Right atrium auricular region (tissue), 2 donors: ENCODE results near the gene MAD1L1. TPM values are rescaled to one million over a fixed set of nuclear protein-coding genes. Genes with fewer than 3 reads are reported as not detected.

Experiments
- DNase-seq: peaks from one replicate; pipeline ENCODE4 v3.0.0-alpha.2; 2019; ENCODE audit warnings: low spot score
- H3K27ac ChIP-seq, 2 donors: fragments of 200-600 bp; sonication (generic); 1 replicate in 1 of 2; 2 replicates in 1 of 2; pipeline ENCODE4 v1.5.1; 2016 to 2019
- H3K27me3 ChIP-seq, 2 donors: fragments of 200-600 bp; sonication (generic); one replicate each; pipeline versions ENCODE4 v1.5.1 to v1.6.0; 2017 to 2019
- H3K36me3 ChIP-seq: fragments of 200-600 bp; sonication (generic); one replicate; pipeline ENCODE4 v1.5.1; 2016
- H3K4me1 ChIP-seq, 2 donors: fragments of 200-600 bp; sonication (generic); one replicate each; pipeline versions ENCODE4 v1.5.1 to v1.6.0; 2017 to 2019
- H3K4me3 ChIP-seq, 2 donors: fragments of 200-600 bp; sonication (generic); 1 replicate in 1 of 2; 2 replicates in 1 of 2; pipeline ENCODE4 v1.5.1; 2017 to 2019; ENCODE audit warnings: mild to moderate bottlenecking in 1 of 2, moderate library complexity in 1 of 2
- H3K9me3 ChIP-seq, 2 donors: fragments of 200-600 bp; sonication (generic); one replicate each; pipeline ENCODE4 v1.5.1; 2019
- total RNA-seq, 2 donors: library from RNA; depleted of rRNA; stranded (reverse); fragments of >200 nt; gene quantifications; one replicate each; pipeline ENCODE4 v1.1.0, GENCODE V29; 2016
- TF ChIP-seq, protein P1 (sequence below), 2 donors: fragments of 200-600 bp; sonication (generic); IDR thresholded peaks; one replicate each; pipeline ENCODE4 v1.5.1; 2019; ENCODE audit warnings: antibody characterized with exemption in 2 of 2

The MAD1L1 gene
- total RNA-seq, 2 donors from 2014 or later: 13.3 to 31.9 TPM

DNA sequence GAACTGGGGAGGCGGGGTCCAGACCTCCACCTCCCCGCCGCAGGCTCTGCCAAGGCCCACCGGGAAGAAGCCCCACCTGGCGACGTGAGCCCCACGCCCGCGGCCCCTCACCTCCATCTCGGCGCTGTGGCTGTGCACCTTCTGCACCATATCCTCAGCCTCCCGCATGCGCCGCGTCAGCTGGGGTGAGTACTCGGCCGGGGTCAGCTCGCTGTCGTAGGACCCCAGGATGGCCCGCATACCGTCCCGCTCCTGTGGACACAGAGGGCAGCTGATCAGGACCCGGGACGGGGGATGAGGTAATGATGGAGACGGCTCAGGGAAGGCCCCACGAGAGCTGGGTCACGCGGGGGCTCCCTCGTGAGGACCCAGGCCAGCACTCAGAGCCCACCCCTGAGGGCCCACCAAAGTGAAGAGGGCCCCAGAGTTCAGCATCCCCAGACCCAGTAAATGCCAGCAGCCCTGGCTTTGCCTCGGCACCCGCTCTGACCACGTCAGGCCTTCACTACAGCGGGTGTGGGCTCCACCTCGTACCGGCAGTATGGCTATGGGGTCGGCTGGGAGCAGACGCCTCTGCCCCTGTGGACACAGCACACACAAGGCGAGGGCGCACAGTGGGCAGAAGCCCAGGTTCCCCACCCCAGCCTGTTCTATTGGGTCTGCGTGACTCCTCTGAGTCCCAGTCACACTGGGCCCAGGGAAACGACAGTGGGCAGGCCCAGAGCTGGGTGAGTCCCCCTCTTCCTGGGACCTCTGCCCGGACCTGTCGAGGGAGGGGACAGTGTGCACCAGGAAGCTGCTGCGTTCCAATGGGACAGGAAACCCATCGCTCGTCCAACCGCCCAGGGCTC is 218.1 kb downstream of the MAD1L1 start:
- H3K27me3 ChIP-seq: no peaks in the 10 kb centered on the region
- no peaks in the 10 kb centered on the region for H3K36me3 ChIP-seq
- H3K9me3 ChIP-seq: no peaks in the 10 kb centered on the region
- H3K4me1 ChIP-seq: peaks cover 0 to 51% of the 10 kb centered on the region in 2 donors
- TF ChIP-seq, protein P1, sequence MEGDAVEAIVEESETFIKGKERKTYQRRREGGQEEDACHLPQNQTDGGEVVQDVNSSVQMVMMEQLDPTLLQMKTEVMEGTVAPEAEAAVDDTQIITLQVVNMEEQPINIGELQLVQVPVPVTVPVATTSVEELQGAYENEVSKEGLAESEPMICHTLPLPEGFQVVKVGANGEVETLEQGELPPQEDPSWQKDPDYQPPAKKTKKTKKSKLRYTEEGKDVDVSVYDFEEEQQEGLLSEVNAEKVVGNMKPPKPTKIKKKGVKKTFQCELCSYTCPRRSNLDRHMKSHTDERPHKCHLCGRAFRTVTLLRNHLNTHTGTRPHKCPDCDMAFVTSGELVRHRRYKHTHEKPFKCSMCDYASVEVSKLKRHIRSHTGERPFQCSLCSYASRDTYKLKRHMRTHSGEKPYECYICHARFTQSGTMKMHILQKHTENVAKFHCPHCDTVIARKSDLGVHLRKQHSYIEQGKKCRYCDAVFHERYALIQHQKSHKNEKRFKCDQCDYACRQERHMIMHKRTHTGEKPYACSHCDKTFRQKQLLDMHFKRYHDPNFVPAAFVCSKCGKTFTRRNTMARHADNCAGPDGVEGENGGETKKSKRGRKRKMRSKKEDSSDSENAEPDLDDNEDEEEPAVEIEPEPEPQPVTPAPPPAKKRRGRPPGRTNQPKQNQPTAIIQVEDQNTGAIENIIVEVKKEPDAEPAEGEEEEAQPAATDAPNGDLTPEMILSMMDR (IDR thresholded peaks at IDR 0.05): no peak
- H3K27ac ChIP-seq: no peak overlapping the region
- DNase-seq: no peak
- no peak overlapping the region for H3K4me3 ChIP-seq

DNA sequence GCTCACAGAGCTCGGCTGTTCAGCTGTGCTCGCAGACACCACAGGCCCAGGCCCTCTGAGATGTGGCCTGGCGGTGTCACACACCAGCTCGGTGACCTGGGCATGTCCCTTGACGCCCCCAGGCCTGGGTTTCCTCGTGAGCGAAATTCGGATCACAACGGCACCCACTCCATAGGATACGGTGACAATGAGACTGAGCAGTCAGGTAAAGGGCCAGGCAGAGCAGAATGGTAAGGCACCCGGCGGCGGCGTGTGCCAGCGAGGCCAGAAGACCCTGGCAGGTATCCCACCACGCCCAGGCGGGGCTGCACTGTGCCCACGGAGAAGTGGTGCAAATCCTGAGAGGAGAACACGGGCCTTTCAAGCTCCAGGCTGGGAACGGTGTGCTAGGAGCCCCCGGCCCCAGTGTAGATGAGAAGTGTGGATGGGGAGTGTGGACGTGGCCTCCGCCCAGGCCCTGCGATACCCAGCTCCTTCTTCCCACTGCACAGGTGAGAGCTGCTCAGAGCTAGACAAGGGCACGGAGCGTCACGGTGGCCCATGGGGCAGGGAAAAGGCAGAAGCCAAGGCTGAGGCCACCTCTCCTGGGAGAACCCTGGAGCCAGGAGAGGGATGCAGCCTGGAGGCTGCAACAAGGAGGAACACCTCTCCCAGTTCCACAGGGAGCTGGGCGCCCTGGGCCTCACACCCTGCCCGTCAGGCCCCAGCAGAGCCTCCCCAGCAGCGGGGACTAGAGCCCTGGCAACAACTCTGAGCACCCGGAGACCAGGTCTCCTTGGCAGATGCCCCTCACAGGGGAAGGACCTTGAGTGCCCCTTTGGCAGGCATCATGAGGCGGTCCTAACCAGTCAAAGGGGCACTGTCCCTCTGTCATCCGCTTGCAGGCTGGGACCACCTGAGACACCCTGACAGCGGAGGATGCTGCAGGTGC is 219.1 kb downstream of the MAD1L1 start:
- Histone ChIP-seq H3K4me1 (peaks cover 0 to 42% of the 10 kb centered on the region in 2 donors), H3K36me3 (no peaks in the 10 kb centered on the region), H3K9me3 (no peaks in the 10 kb centered on the region), H3K4me3 (no peak overlapping the region), H3K27me3 (no peaks in the 10 kb centered on the region), H3K27ac (peak overlapping the region; percentile 44 to 47)
- no peak for DNase-seq
- TF ChIP-seq, protein P1 (IDR thresholded peaks at IDR 0.05): no peak

DNA sequence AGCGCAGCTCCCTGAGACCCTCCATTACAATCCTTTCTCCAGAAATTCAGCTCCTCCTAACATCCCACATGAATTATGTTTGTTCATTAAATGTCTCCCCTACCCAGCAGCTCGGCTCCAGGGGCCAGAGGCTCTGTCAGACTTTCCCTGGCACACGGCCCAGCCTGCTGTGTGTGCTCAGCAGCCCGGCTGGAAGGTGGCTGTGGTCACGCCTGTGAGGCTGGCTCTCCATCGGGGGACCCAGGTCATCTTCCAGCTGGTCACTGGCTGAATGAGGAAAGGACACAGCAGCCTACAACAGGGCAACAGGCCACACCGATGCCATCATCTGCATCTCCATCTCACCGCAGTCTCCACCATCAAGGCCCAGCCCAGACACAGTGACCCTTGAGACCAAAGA is 219.8 kb downstream of the MAD1L1 start:
- H3K4me3 ChIP-seq: no peak overlapping the region
- H3K27me3 ChIP-seq: no peaks in the 10 kb centered on the region
- peaks cover 0 to 44% of the 10 kb centered on the region in 2 donors for H3K4me1 ChIP-seq
- H3K9me3 ChIP-seq: no peaks in the 10 kb centered on the region
- H3K27ac ChIP-seq: peak overlapping the region; percentile 47 to 89
- no peaks in the 10 kb centered on the region for H3K36me3 ChIP-seq
- TF ChIP-seq, protein P1 (IDR thresholded peaks at IDR 0.05): no peak
- DNase-seq: no peak

DNA sequence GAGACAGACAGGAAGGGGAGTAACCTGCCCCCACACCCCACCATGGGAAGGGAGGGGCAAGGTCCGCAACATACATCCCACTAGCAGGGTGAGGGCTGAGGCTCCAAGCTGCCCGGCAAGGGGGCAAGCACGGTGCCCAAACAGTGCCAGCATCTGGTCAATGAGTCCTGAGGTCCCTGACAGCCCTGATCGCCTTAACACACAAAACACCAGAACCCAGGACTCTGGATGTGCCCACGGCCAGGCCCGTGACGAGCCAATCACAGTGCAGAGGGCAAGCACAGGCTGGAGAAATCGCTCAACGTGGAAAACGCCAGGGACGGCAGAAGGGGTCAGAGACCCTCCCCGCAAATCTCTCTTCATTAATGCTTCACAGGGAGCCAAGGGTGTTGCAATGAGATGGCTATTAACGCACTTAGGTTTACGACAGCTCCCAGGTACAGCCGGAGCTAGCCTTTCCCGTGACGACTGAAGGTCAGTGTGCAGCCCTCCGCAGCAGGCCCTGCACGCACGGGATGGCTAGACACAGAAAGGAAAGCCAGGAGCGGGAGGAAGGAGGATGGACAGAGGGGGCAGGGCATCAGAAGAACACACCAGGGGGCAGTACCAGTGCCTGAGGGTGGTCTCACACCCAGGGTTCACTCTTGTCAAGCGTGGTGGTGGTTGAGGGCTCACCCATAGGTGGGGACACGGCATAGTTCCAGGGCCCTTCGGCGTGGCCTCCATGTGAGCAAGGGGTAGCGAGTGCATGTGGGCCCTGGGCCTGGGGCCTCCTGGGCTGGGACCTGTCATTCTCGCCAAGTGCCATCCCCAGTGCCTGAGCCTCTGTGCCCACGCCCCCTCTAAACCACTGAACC is 220.5 kb downstream of the MAD1L1 start:
- Histone ChIP-seq H3K27me3 (no peaks in the 10 kb centered on the region), H3K4me1 (peaks cover 0 to 49% of the 10 kb centered on the region in 2 donors), H3K9me3 (no peaks in the 10 kb centered on the region), H3K27ac (peak overlapping the region; percentile 47 to 89), H3K36me3 (no peaks in the 10 kb centered on the region), H3K4me3 (no peak overlapping the region)
- TF ChIP-seq, protein P1 (IDR thresholded peaks at IDR 0.05): no peak
- no peak for DNase-seq
